MM.1S (cell line): ENCODE results near the gene FAM237A.

ENCODE experiments used
- DNase-seq: peaks from one replicate; pipeline ENCODE4 v3.0.0-alpha.2; 2015
- H2AFZ ChIP-seq: fragments of 300-600 bp; sonication (generic); 2 replicates; pipeline ENCODE4 v1.6.0; 2016; ENCODE audit warnings: antibody characterized with exemption, low read length
- H3F3A ChIP-seq: fragments of 300-600 bp; sonication (generic); 2 replicates; pipeline ENCODE4 v1.6.1; 2016; ENCODE audit warnings: mild to moderate bottlenecking, antibody characterized with exemption, low read length, moderate library complexity, mixed read lengths; ENCODE audit not compliant: insufficient read depth
- H3K27ac ChIP-seq: fragments of 300-600 bp; sonication (generic); 2 replicates; pipeline ENCODE4 v1.5.1; 2016; ENCODE audit warnings: mild to moderate bottlenecking, low read length
- H3K27me3 ChIP-seq: fragments of 300-600 bp; sonication (generic); replicated peaks from 2 replicates; pipeline ENCODE4 v1.6.0; 2016; ENCODE audit warnings: low read length; ENCODE audit not compliant: insufficient read depth
- H3K36me3 ChIP-seq: fragments of 300-600 bp; sonication (generic); replicated peaks from 2 replicates; pipeline ENCODE4 v1.6.1; 2016; ENCODE audit warnings: mild to moderate bottlenecking, low read length, mixed read lengths; ENCODE audit not compliant: insufficient read depth
- H3K4me1 ChIP-seq: fragments of 300-600 bp; sonication (generic); 2 replicates; pipeline ENCODE4 v1.6.1; 2016; ENCODE audit warnings: low read length, mixed read lengths
- H3K4me2 ChIP-seq: fragments of 300-600 bp; sonication (generic); 2 replicates; pipeline ENCODE4 v1.6.0; 2016; ENCODE audit warnings: low read depth, low read length
- H3K4me3 ChIP-seq: fragments of 300-600 bp; sonication (generic); 2 replicates; pipeline ENCODE4 v1.5.1; 2016; ENCODE audit warnings: low read length, mixed read lengths
- H3K79me2 ChIP-seq: fragments of 300-600 bp; sonication (generic); 2 replicates; pipeline ENCODE4 v1.6.1; 2016; ENCODE audit warnings: mixed run types, low read length, mixed read lengths
- H3K9ac ChIP-seq: fragments of 300-600 bp; sonication (generic); 2 replicates; pipeline ENCODE4 v1.6.1; 2016; ENCODE audit warnings: low read length, mixed read lengths
- H3K9me2 ChIP-seq: fragments of 300-600 bp; sonication (generic); replicated peaks from 2 replicates; pipeline ENCODE4 v1.6.1; 2016; ENCODE audit warnings: mild to moderate bottlenecking, low read length, mixed read lengths; ENCODE audit not compliant: insufficient read depth
- H3K9me3 ChIP-seq: fragments of 300-600 bp; sonication (generic); replicated peaks from 2 replicates; pipeline ENCODE4 v1.6.1; 2016; ENCODE audit warnings: mild to moderate bottlenecking, low read length, mixed read lengths; ENCODE audit not compliant: insufficient read depth
- H4K20me1 ChIP-seq: fragments of 300-600 bp; sonication (generic); 2 replicates; pipeline ENCODE4 v1.6.1; 2016; ENCODE audit warnings: mild to moderate bottlenecking, low read length, moderate library complexity, mixed read lengths; ENCODE audit not compliant: insufficient read depth
- CTCF ChIP-seq: fragments of 300-600 bp; sonication (generic); IDR thresholded peaks from 2 replicates; pipeline ENCODE4 v1.5.1; 2016; ENCODE audit warnings: antibody characterized with exemption, low read length, mixed read lengths
- EZH2 ChIP-seq: fragments of 300-600 bp; sonication (generic); optimal IDR thresholded peaks from 2 replicates; pipeline ENCODE3; 2017; ENCODE audit warnings: low read depth, mild to moderate bottlenecking, antibody characterized with exemption, low read length, mixed read lengths
- EZH2phosphoT487 ChIP-seq: fragments of 300-600 bp; sonication (generic); IDR thresholded peaks from 2 replicates; pipeline ENCODE4 v1.6.1; 2018; ENCODE audit warnings: antibody characterized with exemption, low read length

FAM237A gene

GRCh38 chr2:206688990-206689389 is 46.7 kb downstream of the FAM237A start:
- peak; percentile 17 for DNase-seq
- H3K9me2 ChIP-seq = no peaks in the 10 kb centered on the region
- no peak overlapping the region for H2AFZ ChIP-seq
- no peaks in the 10 kb centered on the region for H3K27me3 ChIP-seq
- no peaks in the 10 kb centered on the region for H3K79me2 ChIP-seq
- no peaks in the 10 kb centered on the region for H3K9me3 ChIP-seq
- H3K4me3 ChIP-seq = no peak overlapping the region
- H3F3A ChIP-seq = no peaks in the 10 kb centered on the region
- TF ChIP-seq EZH2phosphoT487 (no peak), CTCF (no peak), EZH2 (no peak)
- no peaks in the 10 kb centered on the region for H3K36me3 ChIP-seq
- H3K9ac ChIP-seq = no peak overlapping the region
- no peaks in the 10 kb centered on the region for H4K20me1 ChIP-seq
- no peaks in the 10 kb centered on the region for H3K4me1 ChIP-seq
- no peak overlapping the region for H3K27ac ChIP-seq
- H3K4me2 ChIP-seq = no peak overlapping the region

- Histone ChIP-seq H3K4me1 (no peaks in the 10 kb centered on the region), H3K9ac (no peak overlapping the region), H3K79me2 (no peaks in the 10 kb centered on the region), H2AFZ (no peak overlapping the region), H3K9me2 (no peaks in the 10 kb centered on the region), H4K20me1 (no peaks in the 10 kb centered on the region), H3K27me3 (no peaks in the 10 kb centered on the region), H3K4me3 (no peak overlapping the region), H3K9me3 (no peaks in the 10 kb centered on the region), H3F3A (no peaks in the 10 kb centered on the region), H3K27ac (no peak overlapping the region), H3K4me2 (no peak overlapping the region), H3K36me3 (no peaks in the 10 kb centered on the region)
- TF ChIP-seq EZH2 (no peak), CTCF (no peak), EZH2phosphoT487 (no peak)
- no peak for DNase-seq
Observed at GRCh38 chr2:206692971-206693370, 50.7 kb downstream of the FAM237A start.

- H3K27ac ChIP-seq = no peak overlapping the region
- H2AFZ ChIP-seq = no peak overlapping the region
- TF ChIP-seq CTCF (peak; percentile 73), EZH2 (no peak), EZH2phosphoT487 (no peak)
- H3K27me3 ChIP-seq = no peaks in the 10 kb centered on the region
- DNase-seq = peak; percentile 70
- H3F3A ChIP-seq = no peaks in the 10 kb centered on the region
- no peaks in the 10 kb centered on the region for H3K9me2 ChIP-seq
- no peaks in the 10 kb centered on the region for H3K79me2 ChIP-seq
- H3K4me2 ChIP-seq = no peak overlapping the region
- H3K9me3 ChIP-seq = no peaks in the 10 kb centered on the region
- no peaks in the 10 kb centered on the region for H4K20me1 ChIP-seq
- no peaks in the 10 kb centered on the region for H3K36me3 ChIP-seq
- H3K9ac ChIP-seq = no peak overlapping the region
- H3K4me3 ChIP-seq = no peak overlapping the region
- no peaks in the 10 kb centered on the region for H3K4me1 ChIP-seq
Observed at GRCh38 chr2:206693399-206694137, 51.3 kb downstream of the FAM237A start.
